Measurements from ENCODE around the gene SYCE1. TPM values are rescaled to one million over a fixed set of nuclear protein-coding genes. Genes with fewer than 3 reads are reported as not detected.
A peak's percentile ranks its signal among the peaks of the same experiment; 100 is the strongest.

Gene SYCE1
- total and polyA plus RNA-seq, 8 donors = 0.45 to 1.7 (median 0.50) TPM; not detected in 5

- 86 to 95% (median 92%) methylated on average over 19 to 22 of the region's 22 CpGs for WGBS, 5 donors
- TF ChIP-seq EP300 (IDR thresholded peaks at IDR 0.05) (no peak), POLR2A (IDR thresholded peaks at IDR 0.05) (no peak), CTCF (IDR thresholded peaks at IDR 0.05) (no peak), POLR2AphosphoS5 (IDR thresholded peaks at IDR 0.05) (no peak)
- peaks cover 4 to 28% (median 18%) of the 10 kb centered on the region in 4 donors for H3K9me3 ChIP-seq
- no peaks in the 10 kb centered on the region for H3K4me1 ChIP-seq
- H3K36me3 ChIP-seq = no peaks in the 10 kb centered on the region
- H3K27ac ChIP-seq = no peak overlapping the region
- DNase-seq = no peak
- no peak overlapping the region for H3K4me3 ChIP-seq
- intact Hi-C loops (cut with DNase I; ENCODE audit: low total_unique reads) = no loop called here
- peaks cover 0 to 41% (median 9%) of the 10 kb centered on the region in 3 donors for H3K27me3 ChIP-seq
These were observed 2.9 kb upstream of the SYCE1 start for GRCh38 chr10:133568287-133568614.

DNA sequence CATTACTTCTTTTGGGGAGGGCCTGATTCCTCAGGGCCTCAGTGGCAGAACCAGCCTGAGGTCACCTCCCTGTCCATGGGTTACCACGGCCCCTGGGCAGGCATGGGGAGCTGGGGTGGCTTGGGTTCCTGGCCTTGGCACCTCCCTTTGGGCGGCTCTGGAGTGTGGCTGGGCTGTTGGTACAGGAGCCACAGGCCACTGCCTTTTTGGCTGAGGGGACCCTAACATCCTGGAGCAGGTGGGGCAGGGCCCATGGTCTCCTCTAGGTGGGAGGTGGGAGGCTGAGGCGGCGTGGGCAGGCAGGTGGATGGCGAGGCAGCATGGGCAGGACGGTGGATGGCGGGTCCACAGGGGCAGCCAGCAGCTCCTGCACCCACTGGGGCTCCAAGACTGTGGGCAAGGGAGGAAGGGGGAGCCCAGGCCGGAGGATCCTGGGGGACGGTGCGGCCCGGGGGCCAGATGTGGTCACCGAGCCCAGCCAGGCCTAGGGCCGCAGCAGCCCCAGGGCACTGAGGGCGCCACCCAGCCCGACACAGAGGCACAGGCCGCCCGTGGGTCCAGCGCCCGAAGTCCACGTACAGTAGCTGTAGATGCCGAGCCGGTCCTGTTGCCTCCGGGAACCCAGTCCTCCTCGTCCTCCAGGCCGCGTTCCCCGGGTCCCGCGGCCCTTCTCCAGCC is 2.4 kb upstream of the SYCE1 start:
- no peaks in the 10 kb centered on the region for H3K36me3 ChIP-seq
- H3K4me3 ChIP-seq = no peak overlapping the region
- no peak for DNase-seq
- no peaks in the 10 kb centered on the region for H3K4me1 ChIP-seq
- intact Hi-C loops (cut with DNase I; ENCODE audit: low total_unique reads) = no loop called here
- TF ChIP-seq POLR2AphosphoS5 (IDR thresholded peaks at IDR 0.05) (no peak), POLR2A (IDR thresholded peaks at IDR 0.05) (no peak), EP300 (IDR thresholded peaks at IDR 0.05) (no peak)
- WGBS, 5 donors = 86 to 92% (median 90%) methylated on average over 14 to 29 of the region's 29 CpGs
- H3K27me3 ChIP-seq = peaks cover 0 to 41% (median 9%) of the 10 kb centered on the region in 3 donors
- peaks cover 0 to 23% (median 12%) of the 10 kb centered on the region in 4 donors for H3K9me3 ChIP-seq
- no peak overlapping the region for H3K27ac ChIP-seq

DNA sequence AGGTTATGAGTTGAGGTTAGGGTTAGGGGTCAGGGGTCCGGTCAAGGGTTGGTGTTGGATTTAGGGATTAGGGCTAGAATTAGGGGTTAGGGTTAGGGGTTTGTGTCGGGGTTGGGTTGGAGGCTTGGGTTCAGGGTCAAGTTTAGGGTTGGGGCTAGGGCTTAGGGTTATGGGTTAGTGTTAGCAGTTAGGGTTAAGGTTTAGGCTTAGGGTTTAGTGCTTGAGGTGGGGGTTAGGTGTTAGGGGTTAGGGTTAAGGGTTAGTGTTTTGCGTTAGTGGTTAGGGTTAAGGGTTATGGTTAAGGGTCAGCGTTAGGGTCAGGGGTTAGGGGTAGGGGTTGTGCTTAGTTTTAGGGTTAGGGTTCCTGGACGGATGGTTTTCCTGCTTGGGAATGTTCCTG is 1.7 kb upstream of the SYCE1 start:
- WGBS, 5 donors = 77 to 85% (median 82%) methylated on average over 5 of the region's 5 CpGs
- peaks cover 0 to 22% (median 12%) of the 10 kb centered on the region in 4 donors for H3K9me3 ChIP-seq
- H3K36me3 ChIP-seq = no peaks in the 10 kb centered on the region
- no peak overlapping the region for H3K27ac ChIP-seq
- TF ChIP-seq POLR2A (IDR thresholded peaks at IDR 0.05) = no peak
- TF ChIP-seq POLR2AphosphoS5 (IDR thresholded peaks at IDR 0.05) = no peak
- no peak for TF ChIP-seq EP300 (IDR thresholded peaks at IDR 0.05)
- no peak for TF ChIP-seq CTCF (IDR thresholded peaks at IDR 0.05)
- H3K4me1 ChIP-seq = no peaks in the 10 kb centered on the region
- DNase-seq = no peak
- no peak overlapping the region for H3K4me3 ChIP-seq
- H3K27me3 ChIP-seq = peaks cover 0 to 41% (median 9%) of the 10 kb centered on the region in 3 donors
- intact Hi-C loops (cut with DNase I; ENCODE audit: low total_unique reads) = no loop called here

DNA sequence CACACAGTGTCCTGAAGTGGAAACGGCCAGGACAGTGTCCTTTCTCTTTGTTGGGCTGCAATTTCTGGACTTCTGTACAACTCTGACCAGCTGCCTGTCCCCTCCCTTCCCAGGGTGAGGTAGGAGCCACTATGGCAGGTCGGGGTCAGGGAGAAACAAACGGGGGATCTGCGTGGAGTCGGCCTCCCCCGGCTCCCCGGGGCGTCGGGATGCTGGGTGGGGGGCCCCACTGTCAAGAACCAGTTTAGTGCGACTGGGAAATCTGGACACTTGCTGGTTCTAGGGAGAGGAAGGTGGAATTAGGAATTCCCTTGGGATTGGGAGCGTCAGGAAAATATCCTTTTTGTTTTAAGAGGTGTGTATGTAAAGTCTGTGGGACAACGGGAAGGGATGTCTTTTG is 567 bp downstream of the SYCE1 start:
- WGBS, 5 donors = 76 to 92% (median 87%) methylated on average over 12 of the region's 12 CpGs
- intact Hi-C loops (cut with DNase I; ENCODE audit: low total_unique reads) = no loop called here
- peak overlapping the region in 1 of 5 donors; percentile 61 for H3K27ac ChIP-seq

More for the DNA sequence above, 567 bp downstream of the SYCE1 start:
- no peak for TF ChIP-seq POLR2AphosphoS5 (IDR thresholded peaks at IDR 0.05)
- TF ChIP-seq CTCF (IDR thresholded peaks at IDR 0.05) = no peak
- TF ChIP-seq EP300 (IDR thresholded peaks at IDR 0.05) = no peak
- TF ChIP-seq POLR2A (IDR thresholded peaks at IDR 0.05) = no peak
- H3K27me3 ChIP-seq = peaks cover 0 to 40% (median 9%) of the 10 kb centered on the region in 3 donors
- no peak for DNase-seq
- H3K4me3 ChIP-seq = peak overlapping the region in 1 of 4 donors; percentile 44
- H3K36me3 ChIP-seq = no peaks in the 10 kb centered on the region
- H3K4me1 ChIP-seq = no peaks in the 10 kb centered on the region
- H3K9me3 ChIP-seq = peaks cover 0 to 22% (median 12%) of the 10 kb centered on the region in 4 donors

All from stomach (tissue), 9 donors.